NCI-H1105 treated with DMSO at 0.1 percent for 48 hours (cell line): ENCODE data around the gene NRL.
A peak's percentile ranks its signal among the peaks of the same experiment; 100 is the strongest.
"Not testable (repeated sequence)": the region's sequence is repeated elsewhere in the genome, so short reads cannot be mapped to it uniquely, and the experiment has no call there.

Experiments used
- DNase-seq: peaks from one replicate; lab custom pipeline; 2025; lab: John Stamatoyannopoulos, UW

The NRL gene

DNA sequence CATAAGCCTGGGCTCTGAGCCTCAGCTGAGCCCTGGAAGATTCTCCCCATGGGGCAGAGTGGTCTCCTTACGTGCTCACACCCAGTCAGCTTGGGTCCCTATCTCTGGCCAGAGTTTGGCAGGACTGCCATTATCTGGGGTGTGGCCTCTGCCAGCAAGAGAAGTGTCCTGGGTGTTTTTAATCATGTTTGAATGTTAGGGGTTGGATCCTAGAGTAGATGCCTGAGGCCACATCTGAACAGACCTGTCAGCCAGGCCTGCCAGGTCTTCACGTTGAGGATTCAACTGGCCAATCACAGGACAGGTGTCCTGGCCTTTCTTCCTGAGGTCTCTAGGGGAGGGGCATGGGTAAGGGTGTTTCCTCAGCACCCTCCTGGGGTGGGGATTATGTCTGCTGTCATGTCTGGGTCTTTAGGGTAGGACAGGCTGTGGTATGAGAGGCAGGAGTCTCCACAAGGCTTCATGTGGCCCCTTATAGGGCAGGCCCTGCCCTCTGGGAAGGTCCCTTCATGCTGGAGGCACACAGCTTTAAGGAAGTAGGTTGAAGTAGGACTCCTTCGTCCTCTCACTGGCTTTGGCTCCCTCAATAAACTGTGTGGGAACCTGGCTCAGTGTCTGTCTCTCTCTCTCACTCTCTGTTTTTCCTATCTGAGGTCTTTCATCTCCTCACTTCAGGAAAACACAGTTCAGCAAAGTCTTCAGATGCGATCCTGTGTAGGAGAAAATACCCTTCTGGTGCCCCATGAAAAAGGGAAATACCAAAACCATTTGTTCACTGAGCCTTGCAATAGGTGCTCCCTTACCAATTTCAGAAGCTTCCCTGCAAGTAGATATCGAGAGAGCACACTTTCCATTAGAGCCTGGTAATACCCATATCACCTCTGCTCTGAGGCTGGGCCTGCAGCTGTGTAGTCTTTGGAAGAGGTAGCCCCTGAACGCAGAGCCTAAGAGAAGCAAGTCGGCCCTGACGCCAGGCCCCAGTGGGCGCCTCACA, 9.0 kb upstream of the NRL start:
- DNase-seq: no peak

DNA sequence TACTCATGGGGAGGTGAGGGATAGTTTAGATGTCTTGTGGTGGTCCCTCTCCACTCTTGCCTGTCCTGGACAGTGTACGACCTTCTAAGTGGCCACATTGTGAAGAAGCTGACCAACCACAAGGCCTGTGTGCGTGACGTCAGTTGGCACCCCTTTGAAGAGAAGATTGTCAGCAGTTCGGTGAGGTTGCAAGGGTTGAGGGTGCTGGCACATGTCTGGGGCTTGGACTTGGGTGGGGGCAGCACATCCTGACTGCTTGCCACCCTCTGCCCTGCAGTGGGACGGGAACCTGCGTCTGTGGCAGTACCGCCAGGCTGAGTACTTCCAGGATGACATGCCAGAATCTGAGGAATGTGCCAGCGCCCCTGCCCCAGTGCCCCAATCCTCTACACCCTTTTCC, 8.1 kb upstream of the NRL start:
- no peak for DNase-seq

DNA sequence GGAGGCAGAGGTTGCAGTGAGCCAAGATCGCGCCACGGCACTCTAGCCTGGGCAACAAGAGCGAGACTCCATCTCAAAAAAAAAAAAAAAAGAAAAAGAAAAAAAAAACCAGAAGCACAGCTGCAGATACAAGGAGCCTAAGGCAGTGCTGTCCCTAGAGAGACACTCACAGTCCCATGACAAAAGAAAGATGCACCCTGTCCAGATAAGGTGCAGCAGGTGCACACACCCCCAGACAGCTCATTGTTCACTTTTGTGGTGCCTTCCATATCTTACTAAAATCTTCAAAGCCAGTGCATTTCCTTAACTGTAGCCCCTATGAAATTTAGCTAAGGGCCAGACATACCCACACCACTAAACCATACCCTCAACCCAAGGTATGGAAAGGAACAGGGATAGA, 7.7 kb upstream of the NRL start:
- no peak for DNase-seq

DNA sequence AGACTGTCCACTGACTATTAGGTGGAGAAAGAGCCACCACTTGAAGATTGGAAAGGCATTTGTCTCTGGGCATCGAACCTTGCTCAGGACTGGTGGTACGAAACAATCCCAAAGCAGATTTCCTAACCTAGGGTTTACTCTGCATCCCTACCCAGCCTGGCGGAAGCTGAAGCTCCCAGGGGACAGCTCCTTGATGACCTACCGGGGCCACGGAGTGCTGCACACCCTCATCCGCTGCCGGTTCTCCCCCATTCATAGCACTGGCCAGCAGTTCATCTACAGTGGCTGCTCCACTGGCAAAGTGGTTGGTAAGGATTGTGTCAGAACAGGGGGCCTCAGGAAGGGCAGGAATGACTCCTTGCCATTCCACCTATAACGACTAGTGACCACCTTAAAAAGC, 6.5 kb upstream of the NRL start:
- no peak for DNase-seq

GRCh38 chr14:24119691-24120090, 4.9 kb upstream of the NRL start:
- DNase-seq: no peak

- DNase-seq: no peak
Measured at GRCh38 chr14:24117179-24117578, 2.4 kb upstream of the NRL start.

GRCh38 chr14:24116128-24116814, 1.5 kb upstream of the NRL start:
- DNase-seq: no peak

DNA sequence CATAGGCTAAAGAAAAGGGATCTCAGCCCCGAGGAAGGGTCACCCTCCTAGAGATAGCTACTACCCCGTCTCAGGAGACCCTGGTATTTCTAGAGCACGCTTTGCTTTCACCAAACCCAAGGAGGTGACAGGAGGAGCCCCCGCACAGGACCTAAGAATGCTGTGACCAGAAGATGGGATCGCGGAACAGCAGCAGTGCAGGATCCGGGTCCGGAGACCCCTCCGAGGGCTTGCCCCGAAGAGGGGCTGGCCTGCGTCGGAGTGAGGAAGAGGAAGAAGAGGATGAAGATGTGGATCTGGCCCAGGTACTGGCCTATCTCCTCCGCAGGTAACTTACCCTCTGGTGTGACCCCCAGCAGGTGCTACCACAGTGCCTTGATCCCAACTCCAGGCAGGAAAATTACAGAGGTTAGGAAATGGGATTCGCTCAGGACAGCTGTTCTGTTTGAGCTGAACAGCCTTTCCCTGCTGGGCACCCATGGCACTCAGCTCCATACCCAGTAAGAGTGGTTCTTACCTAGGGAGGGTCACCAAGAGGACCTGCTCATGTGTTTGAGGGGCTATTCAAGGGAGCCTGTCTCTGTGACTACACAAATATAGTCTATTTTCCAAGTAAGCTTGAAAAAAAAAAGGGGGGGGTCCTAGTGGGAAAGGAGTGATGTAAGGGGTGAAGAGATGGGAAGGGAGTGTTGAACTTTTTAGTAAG, 826 bp upstream of the NRL start:
- no peak for DNase-seq

DNA sequence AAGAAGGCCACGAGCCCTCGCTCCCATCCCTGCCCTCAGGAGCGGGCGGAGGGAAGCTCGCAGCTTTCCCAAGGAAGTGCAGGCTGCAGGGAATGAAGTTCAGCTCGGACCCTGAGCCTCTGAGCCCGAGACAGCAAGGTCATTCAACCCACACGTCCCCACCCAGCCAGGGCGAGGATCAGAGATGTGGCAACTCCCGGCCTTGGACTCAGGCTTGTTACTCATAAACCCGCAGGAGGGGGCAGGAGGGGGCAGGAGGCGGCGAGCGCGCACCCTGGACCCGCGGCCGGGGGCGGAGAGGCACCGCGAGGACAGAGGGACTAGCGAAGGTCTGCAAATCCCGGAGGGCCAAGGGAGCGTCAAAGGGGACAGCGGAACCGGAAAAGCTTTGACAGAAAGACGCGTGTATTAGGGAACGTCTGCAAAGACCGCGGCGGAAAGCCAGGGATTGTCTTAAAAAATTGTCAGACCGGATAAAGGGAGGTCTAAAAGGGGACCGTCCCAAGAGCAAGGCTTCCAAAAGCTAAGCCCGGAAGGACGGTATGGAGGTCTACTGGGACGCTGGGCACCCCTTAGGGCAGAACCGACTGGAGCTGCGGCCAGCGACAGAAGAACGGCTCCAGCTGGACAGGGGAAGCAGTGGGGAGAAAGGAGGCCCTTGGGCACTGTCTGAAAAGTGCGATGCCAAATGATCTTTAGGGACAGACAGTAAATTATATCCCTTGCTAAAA, 783 bp downstream of the NRL start:
- DNase-seq: peak; percentile 92

- no peak for DNase-seq
Measured at GRCh38 chr14:24113379-24113800, 1.4 kb downstream of the NRL start.

- DNase-seq: no peak
Measured at GRCh38 chr14:24110523-24110922, 4.2 kb downstream of the NRL start.

DNA sequence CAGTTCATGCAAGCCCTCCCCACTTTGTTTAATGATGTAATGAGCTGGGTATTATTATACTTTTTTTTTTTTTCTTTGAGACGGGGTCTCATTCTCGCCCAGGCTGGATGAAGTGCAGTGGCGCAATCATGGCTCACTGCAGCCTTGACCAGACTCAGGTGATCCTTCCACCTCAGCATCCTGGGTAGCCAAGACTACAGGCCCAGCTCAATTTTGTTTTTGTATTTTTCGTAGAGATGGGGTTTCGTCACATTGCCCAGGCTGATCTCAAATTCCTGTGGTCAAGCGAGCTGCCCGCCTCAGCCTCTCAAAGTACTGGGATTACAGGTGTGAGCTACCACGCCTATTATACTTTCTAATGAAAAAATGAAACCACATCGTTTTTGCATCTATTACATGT, 4.7 kb downstream of the NRL start:
- DNase-seq: no peak

GRCh38 chr14:24108336-24108874, 6.3 kb downstream of the NRL start:
- DNase-seq: no peak

DNA sequence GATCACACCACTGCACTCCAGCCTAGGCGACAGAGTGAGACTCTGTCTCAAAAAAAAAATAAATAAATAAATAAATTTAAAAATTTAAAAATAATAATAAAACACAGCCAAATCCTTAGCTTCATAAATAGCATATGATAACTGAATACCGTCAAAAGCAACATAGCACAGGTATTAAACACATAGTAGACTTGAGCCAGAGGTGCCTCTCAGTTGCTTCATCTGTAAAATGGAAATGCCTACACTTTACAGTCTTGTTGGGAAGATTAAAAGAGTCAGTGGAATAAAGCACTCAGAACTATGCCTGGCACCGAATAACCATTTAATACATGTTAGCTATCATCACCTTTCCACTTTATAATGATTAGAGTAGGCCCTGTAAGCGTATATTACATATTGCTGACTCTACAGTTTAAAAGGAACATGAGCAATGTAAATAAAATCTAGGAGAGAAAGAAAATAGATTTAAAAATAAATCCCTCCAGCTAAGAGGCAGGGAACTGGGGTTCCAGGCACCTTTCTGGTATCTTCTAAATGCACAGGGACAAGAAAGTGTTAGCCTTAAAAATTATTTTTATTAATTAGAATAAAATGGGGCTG, 8.0 kb downstream of the NRL start:
- DNase-seq: no peak

DNA sequence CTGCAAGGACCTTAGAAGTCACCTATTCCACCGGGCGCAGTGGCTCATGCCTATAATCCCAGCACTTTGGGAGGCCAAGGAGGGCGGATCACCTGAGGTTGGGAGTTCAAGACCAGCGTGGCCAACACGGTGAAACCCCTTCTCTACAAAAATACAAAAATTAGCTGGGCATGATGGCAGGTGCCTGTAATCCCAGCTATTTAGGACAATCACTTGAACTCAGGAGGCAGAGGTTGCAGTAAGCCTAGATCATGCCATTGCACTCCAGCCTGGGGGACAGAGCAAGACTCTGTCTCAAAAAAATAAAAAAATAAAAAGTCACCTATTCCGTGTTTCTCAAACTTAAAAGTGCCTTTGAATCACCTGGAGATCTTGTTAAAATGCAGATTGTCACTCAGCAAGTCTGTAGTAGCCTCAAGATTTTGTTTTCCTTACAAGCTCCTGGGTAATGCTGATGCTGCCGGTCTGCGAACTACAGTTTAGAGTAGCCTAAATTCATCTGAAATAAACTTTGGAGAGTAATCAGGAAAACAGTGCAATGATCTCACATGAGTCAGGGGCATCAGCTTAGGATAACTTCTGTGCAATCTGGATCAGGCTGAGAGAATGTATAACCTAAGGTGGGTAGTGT, 9.0 kb downstream of the NRL start:
- not testable (repeated sequence) for DNase-seq

- DNase-seq: no peak
Measured at GRCh38 chr14:24103451-24103850, 11.3 kb downstream of the NRL start.

DNA sequence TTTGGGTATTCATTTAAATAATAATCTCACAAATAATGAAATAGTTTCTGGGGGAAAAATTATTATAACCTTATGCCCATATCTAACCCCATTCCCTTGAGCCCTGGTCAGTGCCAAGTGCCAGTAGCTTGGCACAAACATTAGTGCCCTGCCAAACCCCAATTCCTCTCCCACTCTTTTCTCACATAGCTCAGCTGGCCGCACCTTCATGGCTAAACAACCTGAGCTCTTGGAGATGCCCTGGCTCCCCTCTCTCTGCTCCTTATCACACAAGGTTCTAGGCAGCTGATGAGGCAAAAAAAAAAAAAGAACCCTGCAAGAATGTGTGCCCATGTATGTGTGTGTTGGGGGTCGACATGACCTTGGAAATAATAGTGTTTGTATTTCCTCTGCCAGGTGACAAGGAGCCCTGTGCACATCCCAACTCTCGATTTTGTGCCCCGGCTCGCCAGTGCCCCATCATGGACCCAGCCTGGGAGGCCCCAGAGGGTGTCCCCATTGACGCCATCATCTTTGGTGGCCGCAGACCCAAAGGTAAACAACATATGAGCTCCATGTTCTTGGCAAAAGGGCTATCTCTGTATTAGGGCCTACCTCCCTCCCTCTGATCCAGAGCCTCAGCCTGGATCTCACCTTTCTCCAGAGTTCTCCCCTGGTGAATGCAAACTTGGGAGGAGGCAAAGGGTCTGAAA, 12.2 kb downstream of the NRL start:
- no peak for DNase-seq

GRCh38 chr14:24100982-24101494, 13.7 kb downstream of the NRL start:
- DNase-seq: no peak

DNA sequence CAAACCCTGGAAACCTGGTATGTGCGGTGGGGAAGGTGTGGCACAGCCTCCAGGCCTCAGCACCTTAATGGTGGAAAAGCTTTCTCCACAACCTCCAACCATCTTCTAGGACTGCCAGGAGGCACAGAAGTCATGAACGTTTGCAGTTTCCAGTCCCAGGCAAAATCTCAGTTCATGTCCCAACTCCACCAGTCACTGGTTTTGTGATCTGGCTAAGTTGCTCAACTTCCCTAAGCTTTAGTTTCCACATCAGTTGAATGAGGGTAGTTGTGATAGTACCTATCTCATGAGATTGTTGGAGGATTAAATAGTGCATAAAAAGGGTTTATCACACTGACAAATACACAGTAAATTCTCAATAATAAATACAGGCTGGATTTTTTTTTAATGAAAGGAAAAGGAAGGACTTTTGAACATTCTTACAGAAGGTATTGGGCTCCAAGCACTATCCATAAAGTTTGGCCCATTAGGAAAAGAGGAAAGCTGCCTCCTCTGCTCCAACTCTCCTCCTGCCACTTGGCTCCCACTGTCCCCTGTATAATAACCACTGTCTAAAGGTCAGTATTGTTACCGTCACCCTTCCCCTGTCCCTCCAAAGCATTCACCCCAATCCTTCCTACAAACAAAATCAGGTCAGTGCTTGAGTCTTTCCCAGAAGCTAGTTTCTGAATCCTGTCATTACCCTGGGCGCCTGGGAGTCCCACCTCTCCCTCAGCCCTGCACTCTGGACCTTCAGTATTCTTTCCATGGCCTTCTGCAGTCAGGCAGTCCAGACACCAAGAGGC, 14.4 kb downstream of the NRL start:
- no peak for DNase-seq
